PC-9 (cell line): Measurements from ENCODE around the gene FGF14. TPM values are rescaled to one million over a fixed set of nuclear protein-coding genes. Genes with fewer than 3 reads are reported as not detected.

Experiments
- BruUV-seq: library from RNA; stranded (reverse); fragments of 400-500 nt; replicated peaks from 2 replicates; lab custom pipeline; 2021; lab: Mats Ljungman, UMichigan
- CTCF ChIA-PET: fragments of 300-600 bp; sonication (Branson Sonifier 250); formaldehyde crosslinking; loops from one replicate; lab custom pipeline; 2022; ENCODE audit warnings: antibody characterized with exemption; lab: Charles Lee
- POLR2A ChIA-PET: fragments of 300-600 bp; sonication (Branson Sonifier 250); formaldehyde crosslinking; loops from one replicate; lab custom pipeline; 2022; ENCODE audit warnings: antibody characterized with exemption; ENCODE audit not compliant: unreplicated experiment; lab: Charles Lee
- DNase-seq, 2 experiments: peaks; one replicate each; pipeline versions ENCODE4 v3.0.0 to v3.0.0-alpha.2; 2015 to 2022; ENCODE audit warnings: mixed read lengths in 1 of 2
- H2AFZ ChIP-seq: fragments of 200-600 bp; sonication (generic); 2 replicates; pipeline ENCODE4 v1.8.1; 2017; ENCODE audit warnings: antibody characterized with exemption
- H3F3A ChIP-seq: fragments of 200-600 bp; sonication (generic); 2 replicates; pipeline ENCODE4 v1.8.1; 2017; ENCODE audit warnings: antibody characterized with exemption, mild to moderate bottlenecking, low read depth; ENCODE audit not compliant: insufficient read depth
- H3K27ac ChIP-seq: fragments of 200-600 bp; sonication (generic); 2 replicates; pipeline ENCODE4 v1.6.1; 2016; ENCODE audit warnings: mixed run types
- H3K27me3 ChIP-seq: fragments of 200-600 bp; sonication (generic); 2 replicates; pipeline ENCODE4 v1.6.1; 2016; ENCODE audit warnings: low read depth, mixed run types; ENCODE audit not compliant: insufficient read depth
- H3K36me3 ChIP-seq: fragments of 200-600 bp; sonication (generic); 2 replicates; pipeline ENCODE4 v1.6.1; 2016; ENCODE audit warnings: low read depth, mixed run types
- H3K4me1 ChIP-seq: fragments of 200-600 bp; sonication (generic); replicated peaks from 2 replicates; pipeline ENCODE4 v1.6.1; 2016; ENCODE audit warnings: mixed run types; ENCODE audit not compliant: insufficient read depth
- H3K4me2 ChIP-seq: fragments of 200-600 bp; sonication (generic); 2 replicates; pipeline ENCODE4 v1.6.1; 2017; ENCODE audit warnings: mixed run types
- H3K4me3 ChIP-seq: fragments of 200-600 bp; sonication (generic); 2 replicates; pipeline ENCODE4 v1.6.1; 2016; ENCODE audit warnings: mixed run types
- H3K79me2 ChIP-seq: fragments of 200-600 bp; sonication (generic); 2 replicates; pipeline ENCODE4 v1.6.1; 2017; ENCODE audit warnings: low read depth, mixed run types
- H3K9me2 ChIP-seq: fragments of 200-600 bp; sonication (generic); 2 replicates; pipeline ENCODE4 v1.8.1; 2017; ENCODE audit warnings: mild to moderate bottlenecking; ENCODE audit not compliant: insufficient read depth
- H3K9me3 ChIP-seq: fragments of 200-600 bp; sonication (generic); 2 replicates; pipeline ENCODE4 v1.8.1; 2016; ENCODE audit warnings: low read depth; ENCODE audit not compliant: insufficient read depth
- H4K20me1 ChIP-seq: fragments of 200-600 bp; sonication (generic); 2 replicates; pipeline ENCODE4 v1.8.1; 2017; ENCODE audit not compliant: insufficient read depth
- CTCF ChIP-seq: fragments of 200-600 bp; sonication (generic); conservative IDR thresholded peaks from 2 replicates; pipeline ENCODE4 v1.6.1; 2017; ENCODE audit warnings: mixed run types, antibody characterized with exemption, mild to moderate bottlenecking, moderate library complexity
- EZH2 ChIP-seq: fragments of 200-600 bp; sonication (generic); IDR thresholded peaks from 2 replicates; pipeline ENCODE4 v1.8.0; 2017; ENCODE audit warnings: antibody characterized with exemption, low read depth
- intact Hi-C: fragments of 100-400 bp; cut with micrococcal nuclease; formaldehyde crosslinking; loops from one replicate; pipeline ENCODE4 v1.10.0; 2022; ENCODE audit not compliant: unreplicated experiment
- total RNA-seq: library from RNA; stranded (reverse); gene quantifications from 2 replicates; pipeline ENCODE4 v1.2.3, GENCODE V29; 2021

FGF14 gene
- total RNA-seq, 1 experiment from 2014 or later, result not detected

GRCh38 chr13:102402290-102402689 is 442 bp upstream of the FGF14 start:
- no peak for TF ChIP-seq CTCF
- no peak for TF ChIP-seq EZH2
- Histone ChIP-seq H3K36me3 (no peaks in the 10 kb centered on the region), H3K4me1 (no peaks in the 10 kb centered on the region), H3F3A (no peaks in the 10 kb centered on the region), H4K20me1 (no peaks in the 10 kb centered on the region), H3K4me2 (peak overlapping the region; percentile 3; the same call in 1 of the 2 replicates), H2AFZ (no peak overlapping the region), H3K79me2 (no peaks in the 10 kb centered on the region), H3K9me2 (no peaks in the 10 kb centered on the region), H3K27ac (no peak overlapping the region), H3K9me3 (no peaks in the 10 kb centered on the region), H3K27me3 (peaks cover 72% of the 10 kb centered on the region), H3K4me3 (no peak overlapping the region)
- BruUV-seq, result no TSS peak
- intact Hi-C loops, result no loop called here
- CTCF ChIA-PET, result no interaction called here
- POLR2A ChIA-PET, result no interaction called here
- DNase-seq, result no peak

- no peak for DNase-seq
- no peaks in the 10 kb centered on the region for H4K20me1 ChIP-seq
- no peaks in the 10 kb centered on the region for H3K9me3 ChIP-seq
- CTCF ChIA-PET, result no interaction called here
- H3K79me2 ChIP-seq, result no peaks in the 10 kb centered on the region
- intact Hi-C loops, result no loop called here
- POLR2A ChIA-PET, result interaction anchor here (0.6 kb wide), 1 partner anchor 445 kb away, joined by 9 read pairs; no protein-coding TSS in a partner anchor
- no TSS peak for BruUV-seq
- H3K9me2 ChIP-seq, result no peaks in the 10 kb centered on the region
- TF ChIP-seq EZH2 (no peak), CTCF (no peak)
- no peak overlapping the region for H3K4me3 ChIP-seq
- peaks cover 76% of the 10 kb centered on the region for H3K27me3 ChIP-seq
- no peak overlapping the region for H2AFZ ChIP-seq
- no peak overlapping the region for H3K4me2 ChIP-seq
- no peak overlapping the region for H3K27ac ChIP-seq
- H3K4me1 ChIP-seq, result no peaks in the 10 kb centered on the region
- H3F3A ChIP-seq, result no peaks in the 10 kb centered on the region
- no peaks in the 10 kb centered on the region for H3K36me3 ChIP-seq
Measured at GRCh38 chr13:102401265-102401664, 583 bp downstream of the FGF14 start.

GRCh38 chr13:102400675-102401145 is 1.1 kb downstream of the FGF14 start:
- H3K27ac ChIP-seq, result no peak overlapping the region
- intact Hi-C loops, result no loop called here
- CTCF ChIA-PET, result no interaction called here
- no peak for DNase-seq
- H3F3A ChIP-seq, result no peaks in the 10 kb centered on the region
- H3K4me3 ChIP-seq, result no peak overlapping the region
- H3K4me1 ChIP-seq, result no peaks in the 10 kb centered on the region
- no peak overlapping the region for H3K4me2 ChIP-seq
- peaks cover 82% of the 10 kb centered on the region for H3K27me3 ChIP-seq
- BruUV-seq, result no TSS peak
- H4K20me1 ChIP-seq, result no peaks in the 10 kb centered on the region
- H2AFZ ChIP-seq, result no peak overlapping the region
- H3K9me3 ChIP-seq, result no peaks in the 10 kb centered on the region
- TF ChIP-seq CTCF (no peak), EZH2 (no peak)
- no peaks in the 10 kb centered on the region for H3K36me3 ChIP-seq
- POLR2A ChIA-PET, result no interaction called here
- no peaks in the 10 kb centered on the region for H3K79me2 ChIP-seq
- H3K9me2 ChIP-seq, result no peaks in the 10 kb centered on the region
